Mesendoderm (in vitro differentiated cells): ENCODE results near the gene CORO1C. TPM values are rescaled to one million over a fixed set of nuclear protein-coding genes. Genes with fewer than 3 reads are reported as not detected.

ENCODE experiments used
- DNase-seq: peaks from one replicate; pipeline ENCODE4 v3.0.0; 2013
- H2AK5ac ChIP-seq: 2 replicates; pipeline ENCODE4 v1.6.1; 2013; ENCODE audit warnings: low read length, inconsistent platforms
- H2BK120ac ChIP-seq: 2 replicates; pipeline ENCODE4 v1.6.1; 2013; ENCODE audit warnings: low read depth, mild to moderate bottlenecking, low read length, moderate library complexity, mixed read lengths
- H2BK15ac ChIP-seq: replicated peaks from 2 replicates; pipeline ENCODE4 v1.6.1; 2013; ENCODE audit warnings: low read depth, mild to moderate bottlenecking, moderate library complexity
- H2BK5ac ChIP-seq: 2 replicates; pipeline ENCODE4 v1.6.1; 2013; ENCODE audit warnings: low read length, inconsistent platforms
- H3K18ac ChIP-seq: 2 replicates; pipeline ENCODE4 v1.6.1; 2013; ENCODE audit warnings: mild to moderate bottlenecking, low read length, mixed read lengths
- H3K23ac ChIP-seq: one replicate; pipeline ENCODE4 v1.6.1; 2013; ENCODE audit warnings: low read length
- H3K27ac ChIP-seq: 2 replicates; pipeline ENCODE4 v1.5.1; 2013; ENCODE audit warnings: low read depth, mild to moderate bottlenecking, inconsistent platforms, low read length, moderate library complexity
- H3K27me3 ChIP-seq: 2 replicates; pipeline ENCODE4 v1.6.1; 2013; ENCODE audit warnings: low read length, control low read depth, mild to moderate bottlenecking, inconsistent platforms; ENCODE audit not compliant: insufficient read depth, poor library complexity
- H3K36me3 ChIP-seq: 2 replicates; pipeline ENCODE4 v1.6.1; 2013; ENCODE audit warnings: low read length, inconsistent platforms; ENCODE audit not compliant: control insufficient read depth, insufficient read depth
- H3K4ac ChIP-seq: one replicate; pipeline ENCODE4 v1.6.1; 2013; ENCODE audit warnings: low read depth, mild to moderate bottlenecking, low read length, moderate library complexity
- H3K4me1 ChIP-seq: 2 replicates; pipeline ENCODE4 v1.6.1; 2013; ENCODE audit warnings: low read depth, low read length, inconsistent platforms; ENCODE audit not compliant: control insufficient read depth
- H3K4me2 ChIP-seq: 2 replicates; pipeline ENCODE4 v1.6.1; 2013; ENCODE audit warnings: low read length
- H3K4me3 ChIP-seq: 2 replicates; pipeline ENCODE4 v1.5.1; 2013; ENCODE audit warnings: mild to moderate bottlenecking, low read length
- H3K56ac ChIP-seq: one replicate; pipeline ENCODE4 v1.6.1; 2013; ENCODE audit warnings: low read length
- H3K79me1 ChIP-seq: 2 replicates; pipeline ENCODE4 v1.6.1; 2013; ENCODE audit warnings: low read length, inconsistent platforms
- H3K79me2 ChIP-seq: 2 replicates; pipeline ENCODE4 v1.6.1; 2013; ENCODE audit warnings: mild to moderate bottlenecking, low read length; ENCODE audit not compliant: control insufficient read depth, insufficient read depth
- H3K9ac ChIP-seq: 2 replicates; pipeline ENCODE4 v1.6.1; 2013; ENCODE audit warnings: low read length, inconsistent platforms
- H4K5ac ChIP-seq: one replicate; pipeline ENCODE4 v1.6.1; 2013; ENCODE audit warnings: low read length
- H4K8ac ChIP-seq: one replicate; pipeline ENCODE4 v1.6.1; 2013; ENCODE audit warnings: low read depth, mild to moderate bottlenecking, control low read depth, low read length, moderate library complexity
- WGBS: extraction: QIAGEN DNeasy Blood & Tissue Kit; methylation state at CpG from one replicate; pipeline ENCODE4 v1.1.7; 2013; ENCODE audit warnings: low lambda C conversion rate, missing lambda C conversion rate; ENCODE audit not compliant: insufficient coverage; ENCODE audit errors: extremely low coverage; 5-methylcytosine and 5-hydroxymethylcytosine counted together
- polyA plus RNA-seq, 2 experiments: library from polyadenylated mRNA; stranded (reverse); fragments of 200-250 nt; gene quantifications; one replicate each; pipeline ENCODE4 v1.2.3, GENCODE V29; 2013

Gene CORO1C
- polyA plus RNA-seq (2013, experiment 1 of 2): 122 TPM
- polyA plus RNA-seq (2013, experiment 2 of 2): 119 TPM

DNA sequence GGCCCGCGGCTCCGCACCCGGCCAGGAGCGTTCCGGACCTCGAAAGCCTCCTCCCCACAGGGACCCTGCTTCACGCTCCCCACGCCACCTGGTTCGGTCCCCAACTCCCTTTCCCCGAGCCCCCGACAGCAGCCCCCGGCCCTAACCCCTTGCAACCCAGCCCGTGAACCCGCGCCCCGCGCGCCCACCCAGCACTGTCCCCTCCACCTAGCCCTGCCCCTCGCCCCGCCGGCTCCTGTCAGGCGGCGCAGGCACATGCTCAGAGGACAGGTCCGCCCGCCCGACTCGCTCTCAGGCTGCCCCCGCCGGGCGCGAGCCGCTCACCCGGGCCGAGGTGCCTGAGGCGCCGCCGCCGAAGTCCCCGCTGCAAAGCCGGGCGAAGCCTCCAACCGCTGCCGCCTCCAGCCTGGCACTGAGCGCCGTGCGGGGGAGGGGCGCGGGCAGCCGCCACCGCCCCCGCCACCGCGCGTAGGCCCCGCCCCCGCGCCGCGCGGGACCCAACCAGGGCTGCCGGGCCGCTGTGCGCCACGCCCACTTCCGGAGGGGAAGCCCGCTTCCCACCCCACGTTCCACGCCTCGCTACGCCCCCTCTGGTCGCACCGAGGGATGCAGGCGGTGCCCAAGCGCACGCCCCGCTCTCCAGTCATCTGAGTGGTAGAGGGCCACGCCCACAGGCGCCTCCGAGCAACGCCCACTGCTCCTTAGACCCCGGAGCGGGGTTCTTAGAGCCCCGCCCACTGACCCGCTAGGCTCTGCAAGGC, at the start of gene CORO1C:
Gene CORO1C, minus strand, starts transcription at position 414 of the 761 bp plus-strand sequence. CDS start 30,200 bp downstream, outside the sequence.
- Histone ChIP-seq H2BK5ac (peak within 1 kb of the TSS; percentile 64), H3K27me3 (no peaks in the 10 kb centered on the region), H3K9ac (peak within 1 kb of the TSS; percentile 91), H4K5ac (peak within 1 kb of the TSS; percentile 93), H3K4ac (peak within 1 kb of the TSS; percentile 49), H3K56ac (peak within 1 kb of the TSS; percentile 98), H3K79me1 (peaks cover 8% of the 10 kb centered on the region), H3K4me1 (peaks cover 2% of the 10 kb centered on the region), H3K79me2 (peaks cover 34% of the 10 kb centered on the region), H3K23ac (peak within 1 kb of the TSS; percentile 91), H2BK15ac (no peak within 1 kb of the TSS), H3K4me2 (peak within 1 kb of the TSS; percentile 97), H3K36me3 (no peaks in the 10 kb centered on the region), H3K4me3 (peak within 1 kb of the TSS; percentile 85), H4K8ac (no peak within 1 kb of the TSS), H2BK120ac (peak within 1 kb of the TSS; percentile 21), H2AK5ac (no peak within 1 kb of the TSS), H3K18ac (peak within 1 kb of the TSS; percentile 90), H3K27ac (peak within 1 kb of the TSS; percentile 97)
- peak; percentile 96 for DNase-seq
- WGBS: no CpG with 5 or more reads among the region's 85 CpGs

DNA sequence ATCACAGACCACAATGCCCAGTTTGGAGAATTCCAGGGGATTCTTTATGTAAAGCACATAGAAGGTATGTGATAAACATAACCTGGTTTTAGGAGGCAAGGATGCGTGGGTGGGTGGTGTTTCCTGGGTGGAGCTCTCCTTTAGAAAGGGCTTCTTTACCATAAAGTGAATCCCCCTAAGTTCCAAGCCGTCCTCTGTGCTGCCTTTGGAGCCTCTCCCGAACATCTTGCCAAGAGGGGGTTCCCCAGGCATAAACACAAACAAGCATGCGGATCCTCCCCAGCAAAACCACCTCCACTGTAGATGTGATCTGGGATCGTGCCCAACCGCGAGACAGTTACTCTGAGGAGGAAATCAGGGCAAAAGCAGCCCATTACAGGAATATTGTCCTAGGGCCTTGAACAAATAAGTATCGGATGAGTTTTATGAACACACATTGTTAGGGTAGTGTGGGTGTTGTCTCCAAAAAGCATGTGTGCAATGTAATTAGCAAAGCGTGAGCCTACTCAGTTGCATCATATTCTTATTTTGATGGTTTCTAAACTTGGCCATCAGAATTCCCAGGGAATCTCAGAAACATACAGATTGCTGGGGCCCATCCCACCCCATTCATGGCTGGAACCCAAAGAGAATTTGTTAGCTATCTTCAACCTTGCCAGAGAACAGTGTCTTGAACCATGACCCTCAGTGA, 48.8 kb upstream of the CORO1C start:
- H3K79me2 ChIP-seq: no peaks in the 10 kb centered on the region
- H3K4me1 ChIP-seq: no peaks in the 10 kb centered on the region
- no peak overlapping the region for H3K18ac ChIP-seq
- no peak overlapping the region for H2AK5ac ChIP-seq
- no peak overlapping the region for H3K4me2 ChIP-seq
- H3K36me3 ChIP-seq: no peaks in the 10 kb centered on the region
- H3K56ac ChIP-seq: no peak overlapping the region
- H3K4me3 ChIP-seq: no peak overlapping the region
- no peaks in the 10 kb centered on the region for H3K27me3 ChIP-seq
- no peak overlapping the region for H3K4ac ChIP-seq
- no peak overlapping the region for H3K27ac ChIP-seq
- DNase-seq: no peak
- H3K79me1 ChIP-seq: no peaks in the 10 kb centered on the region
- H3K9ac ChIP-seq: no peak overlapping the region
- WGBS: no CpG with 5 or more reads among the region's 9 CpGs
- H2BK15ac ChIP-seq: no peak overlapping the region
- H3K23ac ChIP-seq: no peak overlapping the region
- H4K5ac ChIP-seq: no peak overlapping the region
- H2BK5ac ChIP-seq: no peak overlapping the region
- H4K8ac ChIP-seq: no peak overlapping the region
- no peak overlapping the region for H2BK120ac ChIP-seq

DNA sequence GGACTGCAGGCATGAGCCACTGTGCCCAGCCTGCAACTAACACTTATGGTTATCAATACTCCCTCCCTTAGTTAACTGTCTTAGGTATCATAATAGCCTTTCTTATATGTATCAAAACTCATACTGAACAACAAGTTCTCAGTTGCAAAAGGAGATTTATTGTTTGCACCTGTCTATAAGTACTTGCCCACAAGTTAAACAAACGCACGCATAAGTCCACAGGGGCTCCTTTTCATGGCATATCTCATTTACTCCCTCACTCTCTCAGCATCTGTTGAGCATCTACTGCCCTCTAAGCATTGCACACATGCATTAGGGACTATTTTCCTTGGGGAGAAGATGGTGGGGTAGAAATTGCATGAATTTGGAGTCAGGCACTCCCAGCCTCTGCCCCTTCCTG, 46.7 kb upstream of the CORO1C start:
- H4K8ac ChIP-seq: no peak overlapping the region
- H3K79me1 ChIP-seq: no peaks in the 10 kb centered on the region
- H3K27me3 ChIP-seq: no peaks in the 10 kb centered on the region
- H3K79me2 ChIP-seq: no peaks in the 10 kb centered on the region
- no peak overlapping the region for H2AK5ac ChIP-seq
- no peak overlapping the region for H3K4ac ChIP-seq
- no peak overlapping the region for H3K27ac ChIP-seq
- H3K4me1 ChIP-seq: no peaks in the 10 kb centered on the region
- no peak overlapping the region for H3K18ac ChIP-seq
- no peak overlapping the region for H3K9ac ChIP-seq
- no peak for DNase-seq
- no peak overlapping the region for H4K5ac ChIP-seq
- H2BK5ac ChIP-seq: no peak overlapping the region
- H2BK120ac ChIP-seq: no peak overlapping the region
- no CpG with 5 or more reads among the region's 2 CpGs for whole genome bisulfite sequencing
- H3K56ac ChIP-seq: no peak overlapping the region
- no peaks in the 10 kb centered on the region for H3K36me3 ChIP-seq
- no peak overlapping the region for H3K4me2 ChIP-seq
- no peak overlapping the region for H3K23ac ChIP-seq
- no peak overlapping the region for H3K4me3 ChIP-seq
- no peak overlapping the region for H2BK15ac ChIP-seq

DNA sequence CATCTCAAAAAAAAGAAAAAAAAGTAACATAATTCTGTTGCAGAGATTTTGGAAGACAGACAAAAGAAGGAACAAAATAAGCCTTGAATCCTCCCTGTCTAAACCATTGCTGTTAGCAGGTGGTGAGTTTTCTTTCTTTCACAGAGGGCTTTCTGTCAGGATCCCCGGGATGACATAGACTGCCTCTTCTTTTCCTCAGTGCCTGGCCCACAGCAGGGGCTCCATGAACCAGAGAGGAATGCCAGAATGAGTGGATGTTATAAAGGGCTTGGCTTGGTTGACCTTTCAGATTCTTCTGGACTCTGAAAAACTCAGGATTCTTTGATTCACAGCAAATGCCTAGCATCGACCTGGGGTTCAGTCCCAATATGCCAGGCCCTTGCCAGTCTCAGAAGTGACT, 45.8 kb upstream of the CORO1C start:
- H3K79me2 ChIP-seq: no peaks in the 10 kb centered on the region
- no peak overlapping the region for H4K5ac ChIP-seq
- H2BK15ac ChIP-seq: no peak overlapping the region
- H3K23ac ChIP-seq: no peak overlapping the region
- no peak overlapping the region for H3K4ac ChIP-seq
- no peak overlapping the region for H3K27ac ChIP-seq
- H3K56ac ChIP-seq: no peak overlapping the region
- no peak overlapping the region for H3K4me3 ChIP-seq
- H2AK5ac ChIP-seq: no peak overlapping the region
- H3K4me1 ChIP-seq: no peaks in the 10 kb centered on the region
- no peak overlapping the region for H3K4me2 ChIP-seq
- H2BK120ac ChIP-seq: no peak overlapping the region
- DNase-seq: no peak
- no peak overlapping the region for H2BK5ac ChIP-seq
- no peak overlapping the region for H3K18ac ChIP-seq
- no peaks in the 10 kb centered on the region for H3K36me3 ChIP-seq
- H4K8ac ChIP-seq: no peak overlapping the region
- no peak overlapping the region for H3K9ac ChIP-seq
- WGBS: no CpG with 5 or more reads among the region's 2 CpGs
- no peaks in the 10 kb centered on the region for H3K27me3 ChIP-seq
- H3K79me1 ChIP-seq: no peaks in the 10 kb centered on the region

DNA sequence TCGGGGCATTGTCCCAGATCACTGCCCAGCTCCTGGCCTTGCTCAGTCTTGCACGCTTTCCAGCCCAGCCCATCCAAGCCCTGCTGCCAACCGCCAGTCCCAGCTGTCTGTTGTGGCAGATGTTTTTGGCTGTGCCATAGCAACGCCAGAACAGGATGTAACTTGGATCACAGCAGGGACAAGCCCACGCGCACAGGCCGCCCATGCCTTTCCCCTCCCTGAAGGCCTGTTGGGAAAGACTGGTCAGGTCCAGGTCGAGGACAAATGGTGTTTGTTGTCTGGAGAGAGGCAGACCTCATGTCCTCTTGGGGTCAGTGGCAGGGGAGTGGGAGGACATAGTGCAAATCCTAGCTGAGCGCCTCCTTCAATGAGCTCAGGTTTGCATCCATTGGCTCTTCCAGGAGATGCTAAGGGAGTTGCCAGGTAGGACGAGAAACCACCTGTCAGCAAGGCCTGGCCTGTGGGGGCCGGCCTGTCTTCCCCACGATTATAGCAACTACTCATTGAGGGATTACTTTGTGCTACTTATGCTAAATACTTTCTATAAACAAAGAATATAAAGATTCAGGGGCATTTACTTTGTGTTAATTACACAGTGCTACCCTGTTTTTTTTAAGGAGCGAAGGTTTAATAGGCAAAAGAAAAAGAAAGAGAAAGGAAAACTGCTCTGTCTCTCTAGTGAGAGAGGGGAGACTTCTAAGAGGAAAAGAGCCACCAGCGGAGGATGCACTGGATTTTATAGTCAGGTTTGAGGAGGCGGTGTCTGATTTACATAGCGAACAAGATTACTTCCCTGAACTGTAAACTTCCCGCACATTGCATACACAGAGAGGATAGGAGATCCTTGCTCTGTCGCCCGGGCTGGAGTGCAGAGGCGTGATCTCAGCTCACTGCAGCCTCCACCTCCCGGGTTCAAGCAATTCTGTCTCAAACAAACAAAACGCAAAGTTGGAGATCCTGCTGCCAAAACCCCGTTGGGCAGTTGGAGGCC, 42.8 kb upstream of the CORO1C start:
- H3K56ac ChIP-seq: no peak overlapping the region
- no peak overlapping the region for H3K27ac ChIP-seq

More for the DNA sequence above, 42.8 kb upstream of the CORO1C start:
- no peaks in the 10 kb centered on the region for H3K79me1 ChIP-seq
- H2AK5ac ChIP-seq: no peak overlapping the region
- H3K4me2 ChIP-seq: no peak overlapping the region
- peak; percentile 76 for DNase-seq
- no peaks in the 10 kb centered on the region for H3K27me3 ChIP-seq
- no peak overlapping the region for H3K9ac ChIP-seq
- WGBS: no CpG with 5 or more reads among the region's 23 CpGs
- no peak overlapping the region for H3K4ac ChIP-seq
- no peak overlapping the region for H2BK120ac ChIP-seq
- no peak overlapping the region for H4K5ac ChIP-seq
- no peak overlapping the region for H3K18ac ChIP-seq
- H3K79me2 ChIP-seq: no peaks in the 10 kb centered on the region
- H2BK15ac ChIP-seq: no peak overlapping the region
- no peak overlapping the region for H4K8ac ChIP-seq
- no peak overlapping the region for H2BK5ac ChIP-seq
- H3K4me1 ChIP-seq: no peaks in the 10 kb centered on the region
- no peaks in the 10 kb centered on the region for H3K36me3 ChIP-seq
- no peak overlapping the region for H3K4me3 ChIP-seq
- no peak overlapping the region for H3K23ac ChIP-seq
